ENCODE results near the gene PROKR1.
"Not testable (repeated sequence)": the region's sequence is repeated elsewhere in the genome, so short reads cannot be mapped to it uniquely, and the experiment has no call there.

The PROKR1 gene

DNA sequence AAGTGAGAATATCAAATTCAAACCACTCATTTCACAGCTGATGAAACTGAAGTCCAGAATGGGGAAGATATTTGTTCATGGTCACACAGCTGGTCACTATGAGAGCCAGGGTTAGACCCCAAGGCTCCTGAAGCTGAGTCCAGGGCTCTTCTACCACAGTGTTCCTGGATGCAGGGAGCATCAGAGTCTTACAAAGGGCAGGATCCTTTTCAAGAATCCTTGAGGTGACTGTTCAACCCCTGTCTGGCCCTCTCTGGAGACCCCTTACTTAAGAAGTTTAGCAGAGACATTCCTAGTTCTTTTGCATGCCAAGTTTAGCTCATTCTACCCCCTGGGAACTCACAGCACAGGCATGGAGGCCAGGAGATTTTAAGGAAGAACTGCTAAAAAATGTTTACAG is 15.7 kb downstream of the PROKR1 start:
- no peak for DNase-seq

DNA sequence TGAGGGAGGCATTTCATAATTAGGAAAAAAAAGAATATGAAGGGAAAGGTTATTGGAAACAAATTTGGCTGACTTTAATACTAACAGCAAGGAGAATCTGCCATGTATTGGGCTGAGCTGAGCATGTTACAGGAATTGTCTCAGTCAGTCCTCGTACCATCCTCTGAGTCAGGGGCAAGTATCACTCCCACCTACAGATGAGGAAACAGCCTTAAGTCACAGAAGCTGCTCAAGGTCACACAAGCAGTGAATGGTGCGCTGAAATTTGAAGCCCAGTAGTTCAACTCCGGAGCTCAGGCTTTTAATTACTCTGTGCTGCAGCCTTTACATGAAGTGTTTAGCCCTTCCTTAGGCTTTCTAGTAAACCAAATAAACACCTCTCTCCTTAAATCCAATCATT is 17.3 kb downstream of the PROKR1 start:
- DNase-seq = no peak

DNA sequence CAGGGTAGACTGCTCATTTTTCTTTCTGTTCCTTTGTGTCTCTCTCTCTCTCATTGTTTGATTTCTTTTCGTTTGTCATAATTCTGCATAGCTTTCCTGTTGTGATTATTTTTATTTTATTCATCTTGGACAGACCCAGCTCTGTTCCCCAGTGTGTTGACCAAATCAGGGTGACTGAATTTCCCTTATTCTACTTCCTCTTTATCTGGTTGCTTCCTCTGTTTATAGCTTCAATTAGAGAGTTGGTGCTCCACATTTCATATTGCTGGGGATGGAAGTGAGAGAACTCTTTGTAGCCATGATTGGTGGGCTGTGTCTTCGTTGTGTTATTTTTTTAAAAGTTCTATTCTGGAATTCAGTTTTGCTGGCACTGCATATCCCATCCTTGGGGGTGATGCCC is 19.1 kb downstream of the PROKR1 start:
- DNase-seq = peak; percentile 7

DNA sequence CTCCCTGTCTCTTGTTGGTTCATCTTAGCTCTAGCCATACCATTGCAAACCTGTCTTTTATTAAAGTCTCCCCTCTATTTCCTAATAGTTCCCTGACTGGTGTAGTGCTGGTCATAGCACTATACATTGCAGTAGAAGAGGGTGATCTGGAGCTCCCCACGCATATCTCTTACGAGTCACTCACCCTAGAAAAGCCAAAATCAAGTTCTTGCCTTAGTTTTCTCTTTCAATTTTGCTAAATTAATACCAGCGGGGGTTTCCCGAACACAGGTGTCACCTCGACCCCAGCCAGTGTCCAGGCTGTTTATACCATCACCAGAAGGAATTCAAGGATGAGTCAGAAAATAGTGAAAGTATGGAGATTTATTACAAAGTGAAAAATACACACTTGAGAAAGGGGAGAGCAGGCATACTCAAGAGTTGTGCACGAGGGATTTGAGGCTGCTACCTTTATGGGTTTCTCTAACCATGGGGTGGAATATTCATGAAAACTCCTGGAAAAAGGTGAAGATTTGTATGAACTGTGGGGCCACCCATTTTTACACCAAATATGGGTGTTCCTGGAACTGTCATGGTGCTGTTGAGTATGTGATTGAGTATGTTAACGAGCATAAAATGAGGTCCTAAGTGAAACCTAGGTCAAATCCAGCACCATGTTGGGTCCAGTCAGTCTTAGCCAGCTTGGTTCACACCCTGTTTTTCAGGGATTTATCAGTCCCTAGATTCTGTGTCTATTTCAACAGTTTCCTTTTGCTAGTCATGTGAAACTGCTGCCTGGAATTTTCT is 20.2 kb downstream of the PROKR1 start:
- no peak for DNase-seq

DNA sequence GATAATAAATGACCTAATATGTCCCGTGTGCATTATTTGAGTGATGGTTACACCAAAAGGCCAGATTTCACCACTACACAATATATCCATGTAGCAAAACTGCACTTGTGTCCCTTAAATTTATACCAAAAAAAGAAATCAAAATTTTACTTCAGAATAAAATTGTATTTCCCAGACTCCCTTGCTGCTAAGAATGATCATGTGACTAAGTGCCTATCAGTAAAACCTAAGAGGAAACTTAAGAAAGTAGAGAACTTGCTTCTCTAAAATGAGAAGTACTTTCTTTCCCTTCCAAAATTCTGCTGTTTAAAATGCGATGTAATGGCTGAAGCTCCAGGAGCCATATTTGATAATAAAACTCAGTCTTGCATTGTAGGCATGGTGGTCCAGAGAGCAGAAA is 24.0 kb downstream of the PROKR1 start:
- no peak for DNase-seq

DNA sequence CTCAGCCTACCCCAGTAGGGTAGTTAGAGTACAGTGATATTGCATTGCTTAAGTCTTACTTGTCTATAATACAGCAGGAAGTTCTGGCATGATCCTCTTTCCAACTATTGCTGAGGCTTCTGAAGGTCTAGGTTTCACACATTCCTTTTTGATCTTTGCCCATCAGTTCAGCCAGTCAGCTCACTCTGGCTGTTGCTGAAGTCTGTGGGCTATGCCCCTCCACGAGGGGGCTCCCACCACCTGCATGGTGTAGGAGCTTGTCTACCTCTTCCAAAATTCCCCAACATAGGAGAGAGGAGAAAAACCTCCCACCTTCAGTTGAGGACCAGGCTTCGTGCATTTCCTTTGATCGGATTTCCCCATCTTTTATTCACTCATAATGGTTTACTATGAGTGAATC is 26.3 kb downstream of the PROKR1 start:
- DNase-seq = no peak

DNA sequence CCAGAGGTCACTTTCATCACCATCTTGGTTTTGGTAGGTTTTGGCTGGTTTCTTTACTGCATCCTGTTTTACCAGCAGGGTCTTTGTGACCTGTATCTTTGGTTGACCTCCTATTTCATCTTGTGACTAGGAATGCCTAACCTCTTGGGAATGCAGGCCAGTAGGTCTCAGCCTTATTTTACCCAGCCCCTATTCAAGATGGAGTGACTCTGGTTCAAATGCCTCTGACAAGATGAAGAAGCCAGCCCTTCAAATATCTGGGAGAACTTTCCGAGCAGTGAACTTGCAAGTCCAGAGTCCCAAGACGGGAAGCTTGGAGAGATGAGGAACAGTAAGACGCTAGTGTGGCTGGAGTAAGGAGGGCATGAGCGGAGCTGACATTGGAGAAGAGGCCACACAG is 28.6 kb downstream of the PROKR1 start:
- DNase-seq = no peak

DNA sequence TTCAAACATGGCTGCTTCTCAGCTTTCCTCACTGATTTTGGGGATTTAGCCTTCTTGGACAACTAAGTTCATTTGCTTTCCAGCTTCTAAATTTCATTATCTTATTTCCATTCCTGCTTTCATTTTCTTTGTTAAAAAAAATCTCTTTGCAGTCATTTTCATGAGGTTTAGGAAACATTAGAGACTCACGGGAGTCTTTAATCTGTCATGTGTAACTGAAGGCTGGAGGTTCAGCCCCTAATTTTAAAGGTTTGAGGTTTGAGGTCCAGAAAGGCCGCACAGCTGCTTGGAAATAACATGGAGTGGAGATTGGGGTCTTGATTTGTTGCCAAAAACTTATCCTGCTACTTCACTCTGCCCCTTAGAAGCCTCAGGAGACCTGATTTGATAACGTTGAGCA is 30.3 kb downstream of the PROKR1 start:
- DNase-seq = no peak

DNA sequence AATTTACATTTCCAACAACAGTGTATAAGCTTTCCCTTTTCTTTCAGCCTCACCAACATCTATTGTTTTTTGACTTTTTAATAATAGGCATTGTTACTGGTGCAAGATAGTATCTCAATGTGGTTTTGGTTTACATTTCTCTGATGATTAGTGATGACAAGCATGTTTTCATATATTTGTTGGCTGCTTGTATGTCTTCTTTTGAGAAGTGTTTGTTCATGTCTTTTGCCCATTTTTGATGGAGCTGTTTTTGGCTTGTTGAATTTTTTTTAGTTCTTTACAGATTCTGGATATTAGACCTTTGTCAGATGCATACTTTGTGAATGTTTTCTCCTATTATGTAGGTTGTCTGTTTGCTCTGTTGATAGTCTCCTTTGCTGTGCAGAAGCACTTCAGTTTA is 32.1 kb downstream of the PROKR1 start:
- no peak for DNase-seq

DNA sequence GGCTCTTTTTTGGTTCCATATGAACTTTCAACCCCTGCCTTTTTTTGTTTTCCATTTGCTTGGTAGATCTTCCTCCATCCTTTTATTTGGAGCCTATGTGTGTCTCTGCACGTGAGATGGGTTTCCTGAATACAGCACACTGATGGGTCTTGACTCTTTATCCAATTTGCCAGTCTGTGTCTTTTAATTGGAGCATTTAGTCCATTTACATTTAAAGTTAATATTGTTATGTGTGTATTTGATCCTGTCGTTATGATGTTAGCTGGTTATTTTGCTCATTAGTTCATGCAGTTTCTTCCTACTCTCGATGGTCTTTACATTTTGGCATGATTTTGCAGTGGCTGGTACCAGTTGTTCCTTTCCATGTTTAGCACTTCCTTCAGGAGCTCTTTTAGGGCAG is 34.5 kb downstream of the PROKR1 start:
- DNase-seq = not testable (repeated sequence)

DNA sequence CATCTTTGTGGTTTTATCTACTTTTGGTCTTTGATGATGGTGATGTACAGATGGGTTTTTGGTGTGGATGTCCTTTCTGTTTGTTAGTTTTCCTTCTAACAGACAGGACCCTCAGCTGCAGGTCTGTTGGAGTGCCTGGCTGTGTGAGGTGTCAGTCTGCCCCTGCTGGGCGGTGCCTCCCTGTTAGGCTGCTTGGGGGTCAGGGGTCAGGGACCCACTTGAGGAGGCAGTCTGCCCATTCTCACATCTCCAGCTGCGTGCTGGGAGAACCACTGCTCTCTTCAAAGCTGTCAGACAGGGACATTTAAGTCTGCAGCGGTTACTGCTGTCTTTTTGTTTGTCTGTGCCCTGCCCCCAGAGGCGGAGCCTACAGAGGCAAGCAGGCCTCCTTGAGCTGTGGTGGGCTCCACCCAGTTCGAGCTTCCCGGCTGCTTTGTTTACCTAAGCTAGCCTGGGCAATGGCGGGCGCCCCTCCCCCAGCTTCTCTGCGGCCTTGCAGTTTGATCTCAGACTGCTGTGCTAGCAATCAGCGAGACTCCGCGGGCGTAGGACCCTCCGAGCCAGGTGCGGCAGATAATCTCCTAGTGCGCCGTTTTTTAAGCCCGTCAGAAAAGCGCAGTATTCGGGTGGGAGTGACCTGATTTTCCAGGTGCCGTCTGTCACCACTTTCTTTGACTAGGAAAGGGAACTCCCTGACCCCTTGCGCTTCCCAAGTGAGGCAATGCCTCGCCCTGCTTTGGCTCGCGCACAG is 36.0 kb downstream of the PROKR1 start:
- not testable (repeated sequence) for DNase-seq

DNA sequence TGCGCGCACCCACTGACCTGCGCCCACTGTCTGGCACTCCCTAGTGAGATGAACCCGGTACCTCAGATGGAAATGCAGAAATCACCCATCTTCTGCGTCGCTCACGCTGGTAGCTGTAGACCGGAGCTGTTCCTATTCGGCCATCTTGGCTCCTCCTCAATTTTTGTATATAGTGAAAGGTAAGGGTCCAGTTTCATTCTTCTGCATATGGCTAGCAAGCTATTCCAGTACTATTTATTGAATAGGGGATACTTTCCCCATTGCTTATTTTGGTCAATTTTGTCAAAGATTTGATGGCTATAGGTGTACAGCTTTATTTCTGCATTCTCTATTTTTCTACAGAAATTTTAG is 36.5 kb downstream of the PROKR1 start:
- DNase-seq = not testable (repeated sequence)

DNA sequence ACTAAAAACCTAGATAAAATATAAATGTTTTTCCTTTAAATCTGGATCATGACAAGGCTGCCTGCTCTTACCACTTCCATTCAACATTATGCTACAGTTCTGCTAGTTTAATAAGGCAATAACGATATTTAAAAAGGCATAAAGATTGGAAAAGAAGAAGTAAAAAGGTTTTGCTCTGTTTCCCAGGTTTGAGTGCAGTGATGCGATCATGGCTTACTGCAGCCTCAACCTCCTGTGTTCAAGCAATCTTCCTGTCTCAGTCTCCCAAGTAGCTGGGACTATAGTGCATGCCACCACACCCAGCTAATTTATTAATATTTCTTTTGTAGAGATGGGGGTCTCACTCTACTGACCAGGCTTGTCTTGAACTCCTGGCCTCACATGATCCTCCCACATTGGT is 40.8 kb downstream of the PROKR1 start:
- DNase-seq = no peak

DNA sequence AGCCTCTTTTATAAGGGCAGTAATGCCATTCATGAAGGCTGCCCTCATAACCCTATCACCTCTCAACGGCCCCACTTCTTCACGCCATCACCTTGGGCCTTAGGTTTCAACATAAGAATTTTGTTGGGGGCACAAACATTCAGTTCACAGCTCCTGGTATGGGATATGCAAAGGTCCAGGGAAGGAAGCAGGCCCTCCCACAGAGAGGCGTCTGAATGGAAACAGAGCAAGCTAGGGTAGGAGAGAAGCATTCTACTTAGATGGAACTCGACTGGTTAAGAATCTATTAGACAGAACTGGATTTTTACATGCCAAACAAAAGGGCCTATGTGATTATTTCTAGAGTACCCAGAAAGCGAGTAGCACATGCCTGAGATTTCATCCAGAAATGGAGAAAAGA is 42.8 kb downstream of the PROKR1 start:
- no peak for DNase-seq

DNA sequence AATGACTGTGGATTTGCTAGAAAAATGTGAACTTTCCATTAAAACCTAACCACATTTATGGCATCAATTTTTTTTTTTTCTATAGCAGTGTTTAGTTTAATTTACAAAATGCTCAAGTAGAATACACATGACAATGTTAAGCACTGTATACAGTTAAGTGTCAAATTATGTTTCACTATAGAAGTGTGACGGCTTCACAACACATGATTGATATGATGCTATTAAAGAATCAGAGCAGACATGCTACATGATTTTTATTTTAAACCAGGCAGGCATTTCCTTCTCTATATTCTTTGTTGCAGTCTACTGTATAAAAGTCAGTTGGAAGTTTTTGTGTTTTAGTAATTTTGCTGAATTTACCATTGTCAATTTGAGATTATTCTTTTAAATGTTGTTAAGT is 43.6 kb downstream of the PROKR1 start:
- no peak for DNase-seq

DNA sequence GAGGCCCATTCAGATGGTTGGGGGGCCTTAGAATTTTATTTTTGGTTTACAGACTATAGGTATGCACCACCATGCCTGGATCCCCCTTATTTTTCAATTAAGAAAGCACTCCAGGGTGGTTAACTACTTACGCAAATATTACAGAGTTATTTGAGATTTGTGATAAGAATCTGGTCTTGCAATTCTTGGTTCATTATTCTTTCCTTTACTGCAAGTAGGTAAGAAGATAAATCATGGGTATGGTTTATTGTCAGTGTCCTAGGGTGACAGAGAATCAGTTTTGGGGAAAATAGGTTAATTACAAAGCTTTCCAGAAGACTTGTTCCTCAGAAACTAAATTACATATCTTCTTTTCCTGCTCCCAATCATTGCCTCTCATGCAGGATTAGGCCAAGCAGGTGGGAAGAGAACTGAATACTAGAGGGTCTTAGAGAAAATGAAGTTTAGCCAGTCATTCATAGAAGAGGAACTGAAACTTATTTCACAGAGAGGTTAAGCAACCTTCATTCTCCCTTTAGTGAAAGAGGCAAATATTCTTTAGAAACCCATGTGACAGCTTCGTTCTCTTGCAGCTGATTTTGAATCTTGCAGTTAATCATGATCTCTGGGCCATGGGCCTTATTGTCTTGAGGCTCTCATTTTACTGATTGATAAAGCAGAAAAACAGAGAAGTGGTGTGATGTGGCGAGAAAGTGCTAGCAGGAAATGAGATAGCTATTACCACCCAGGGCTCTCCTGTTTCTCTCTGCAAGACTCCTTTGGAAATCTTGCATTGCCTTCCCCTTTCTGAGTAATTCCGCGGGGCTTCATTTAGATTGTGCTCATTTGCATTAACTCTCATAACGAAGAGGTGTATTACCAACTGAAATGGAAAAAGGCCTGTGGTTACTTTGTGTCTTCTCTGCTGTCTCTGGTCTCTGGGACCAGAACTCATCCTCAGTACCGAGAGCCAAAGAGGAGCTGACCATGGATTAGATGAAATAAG is 46.5 kb downstream of the PROKR1 start:
- DNase-seq = peak; percentile 74

DNA sequence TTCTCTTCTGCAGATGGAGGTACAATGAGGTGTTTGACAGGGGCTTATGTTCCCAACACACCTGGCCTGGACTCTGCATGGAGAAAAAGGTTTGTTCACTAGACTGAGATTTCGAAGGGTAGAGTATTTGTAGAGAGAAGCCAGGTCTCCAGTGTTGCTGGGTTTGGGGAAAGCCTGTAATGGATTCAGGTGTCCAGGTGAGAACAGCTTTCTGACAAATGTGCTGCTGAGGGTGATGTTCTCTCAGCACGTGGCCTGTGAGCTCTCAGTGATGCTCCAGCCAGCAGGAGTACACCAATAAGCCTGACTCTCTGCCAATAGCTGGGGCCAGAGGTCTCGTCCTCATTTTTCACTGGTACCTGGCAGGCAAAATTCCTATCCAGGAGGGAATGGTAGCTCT is 47.5 kb downstream of the PROKR1 start:
- DNase-seq = no peak

DNA sequence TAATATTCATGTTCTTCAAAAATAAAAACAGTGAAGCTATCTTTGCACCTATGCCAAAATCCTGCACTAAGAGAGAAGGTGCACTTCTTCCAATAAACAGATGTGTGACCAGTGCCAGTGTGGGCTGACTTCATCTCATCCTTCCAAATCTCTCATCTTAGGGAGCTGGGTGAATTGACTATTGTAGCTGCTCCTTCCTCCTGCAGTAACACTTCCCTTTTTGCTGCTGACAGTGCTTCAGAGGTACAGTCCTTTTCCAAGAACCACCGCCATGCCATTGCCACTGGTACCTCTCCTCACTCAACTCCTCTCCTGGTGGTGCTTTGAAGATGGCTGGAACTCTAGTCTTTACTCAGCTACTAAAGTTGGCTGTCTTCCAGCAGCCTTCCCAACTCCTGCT is 49.1 kb downstream of the PROKR1 start:
- peak; percentile 11 for DNase-seq

DNA sequence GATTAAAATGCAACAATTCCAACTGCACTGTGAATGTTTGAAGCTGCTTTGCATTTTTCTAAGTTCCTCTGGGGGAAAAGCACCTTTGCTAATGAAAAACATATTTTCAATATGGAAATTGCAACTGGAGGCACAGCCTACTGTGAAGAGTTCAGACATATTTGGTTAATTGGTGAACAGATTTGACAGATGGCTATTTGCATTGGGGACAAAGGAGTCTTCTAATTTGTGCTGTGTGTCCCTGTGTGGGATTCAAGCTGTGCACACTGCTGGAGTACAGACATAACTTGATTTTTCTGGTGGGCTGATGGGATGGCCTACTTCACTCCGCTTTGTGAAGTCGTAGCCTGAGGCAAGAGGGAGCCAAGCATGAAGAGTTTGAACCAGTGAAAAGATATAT is 50.6 kb downstream of the PROKR1 start:
- DNase-seq = no peak

DNA sequence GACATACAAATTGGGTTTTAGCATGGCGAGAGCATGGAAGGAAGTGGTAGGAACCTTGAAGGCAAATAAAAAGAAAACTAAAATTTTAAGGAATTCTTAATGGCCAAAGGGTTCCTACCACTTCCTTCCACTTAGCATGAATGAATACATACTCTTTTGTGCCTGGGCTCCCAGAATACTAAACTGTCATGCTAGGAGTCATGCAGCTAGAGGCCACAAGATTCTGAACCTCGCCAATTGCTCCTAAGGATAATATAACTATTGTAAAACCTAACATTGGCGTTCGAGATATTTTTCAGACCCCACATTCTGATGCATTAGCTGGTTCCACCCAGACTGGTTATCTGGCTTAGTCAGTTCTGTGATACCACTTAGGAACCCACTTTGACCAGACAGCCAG is 52.6 kb downstream of the PROKR1 start:
- no peak for DNase-seq

DNA sequence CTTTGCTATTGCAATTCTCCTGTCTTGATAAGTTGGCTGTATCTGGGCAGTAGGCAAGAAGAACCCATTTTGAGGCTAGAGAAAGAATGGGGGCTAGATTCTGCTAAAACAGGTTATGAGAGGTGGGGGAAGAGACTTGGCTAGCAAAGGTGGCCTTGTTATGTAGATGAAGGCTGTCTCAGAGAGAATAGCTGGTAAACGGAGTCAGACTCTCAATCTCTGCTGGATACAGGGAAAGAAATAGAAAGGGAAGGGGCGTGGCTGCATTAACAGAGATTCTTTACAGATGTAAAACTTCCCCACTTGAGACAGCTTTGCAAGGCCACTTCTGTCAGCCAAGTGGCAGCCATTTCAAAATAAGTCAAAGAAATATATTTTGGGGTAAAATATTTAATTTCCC is 53.2 kb downstream of the PROKR1 start:
- no peak for DNase-seq

DNA sequence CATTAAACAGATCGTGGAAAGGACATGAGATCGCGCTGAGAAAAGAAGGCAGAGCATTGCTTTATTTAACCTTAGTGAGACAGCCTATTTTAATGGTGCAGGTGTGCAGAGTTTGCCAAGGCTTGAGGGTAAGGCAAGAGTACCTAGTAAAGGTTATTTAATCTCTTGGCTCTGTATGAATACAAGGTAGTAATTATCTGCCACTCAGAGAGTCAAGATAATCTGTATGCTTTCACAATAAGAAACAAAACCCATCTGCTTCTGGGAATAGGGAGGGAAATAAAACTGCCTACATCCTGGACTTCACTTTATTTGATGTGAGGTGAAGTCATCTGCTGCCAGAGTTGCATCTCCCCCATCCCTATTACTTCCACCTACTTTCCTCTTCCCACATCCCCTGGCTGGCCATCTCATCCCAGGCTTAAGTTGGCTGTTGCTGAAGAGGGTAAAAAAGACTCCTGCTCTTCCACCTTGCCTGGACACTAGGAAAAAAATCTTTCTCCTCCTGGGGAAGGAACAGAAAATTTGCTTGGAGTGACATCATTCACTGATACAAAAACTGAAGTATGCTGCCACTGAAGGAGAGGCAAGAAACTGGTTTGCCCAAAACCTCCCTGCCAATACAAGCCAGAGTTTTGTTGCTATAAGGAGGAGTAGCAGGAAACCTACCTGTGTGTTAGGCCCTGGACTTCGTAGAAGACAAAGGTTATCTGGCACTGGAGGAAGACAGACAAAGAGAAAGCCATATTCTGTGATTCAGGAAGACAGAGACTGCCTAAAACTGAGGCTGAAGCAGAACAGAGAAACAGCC is 55.4 kb downstream of the PROKR1 start:
- DNase-seq = no peak

DNA sequence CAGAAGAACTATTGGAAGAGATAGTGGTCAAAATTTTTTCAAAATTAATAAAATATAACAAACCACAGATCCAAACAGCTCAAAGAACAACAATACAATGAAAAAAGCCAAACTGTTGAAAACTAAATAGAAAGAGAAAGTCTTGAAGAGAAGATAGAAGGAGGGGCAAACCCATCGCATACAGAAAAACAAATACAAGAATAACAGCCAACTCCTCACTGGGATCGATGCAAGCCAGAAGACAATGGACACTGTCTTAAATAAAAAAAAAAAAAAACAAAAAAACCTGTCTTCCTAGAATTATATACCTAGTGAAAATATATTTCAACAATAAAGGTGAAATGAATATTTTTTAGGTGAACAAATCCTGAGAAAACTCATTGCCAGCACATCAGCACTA is 57.2 kb downstream of the PROKR1 start:
- DNase-seq = no peak

Measured in OCI-M1 (cell line).